ENCODE measurements around the gene TNXB.
"Not testable (repeated sequence)": the region's sequence is repeated elsewhere in the genome, so short reads cannot be mapped to it uniquely, and the experiment has no call there.

The TNXB gene

DNA sequence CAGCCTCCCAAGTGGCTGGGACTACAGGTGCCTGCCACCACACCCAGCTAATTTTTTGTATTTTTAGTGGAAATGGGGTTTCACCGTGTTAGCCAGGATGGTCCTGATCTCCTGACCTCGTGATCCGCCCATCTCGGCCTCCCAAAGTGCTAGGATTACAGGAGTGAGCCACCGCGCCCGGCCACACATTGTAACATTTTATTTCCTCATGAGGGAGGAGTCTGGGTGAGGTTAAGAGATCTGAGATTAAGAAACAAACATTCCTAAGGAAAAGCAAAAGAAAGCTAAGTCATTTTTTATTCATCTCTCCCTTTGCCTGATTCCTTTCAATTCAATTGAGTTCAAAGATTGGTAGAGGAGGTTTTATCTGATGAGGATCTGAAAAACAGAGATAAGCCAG lies 35.1 kb upstream of the TNXB start:
- not testable (repeated sequence) for DNase-seq (ENCODE audit: low read depth in 2 of 2)

DNA sequence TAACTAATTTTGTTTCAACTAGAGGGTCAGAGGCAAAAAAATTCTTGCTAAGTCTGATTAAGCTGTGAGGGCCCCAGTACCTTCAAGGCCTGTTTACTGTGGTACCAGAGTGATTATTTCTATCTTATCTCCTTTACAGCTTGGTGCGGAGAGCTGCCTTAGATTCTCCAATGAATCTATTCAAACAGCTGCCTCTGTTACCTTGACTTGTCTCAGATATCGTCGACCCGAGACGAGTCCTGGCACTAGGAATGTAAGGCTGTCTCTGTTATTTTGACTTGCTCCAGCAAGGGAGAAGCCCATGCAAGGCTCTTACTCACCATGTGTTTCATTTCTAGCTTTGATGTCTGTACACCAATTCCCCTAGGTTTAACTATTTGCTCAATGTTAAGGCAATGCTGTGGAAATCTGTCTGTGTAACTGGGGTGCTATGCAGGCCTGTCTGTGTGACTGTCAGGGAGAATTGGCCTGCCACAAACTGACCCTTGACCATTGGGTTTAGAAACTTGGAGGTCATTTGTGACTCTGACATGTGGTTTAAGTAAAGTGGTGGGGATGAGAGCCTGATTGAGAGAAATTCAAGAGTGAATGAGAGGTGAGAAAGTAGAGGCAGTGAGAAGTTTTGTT lies 31.4 kb upstream of the TNXB start:
- DNase-seq (ENCODE audit: low read depth in 2 of 2), result no peak

- no peak for DNase-seq (ENCODE audit: low read depth in 2 of 2)
Measured at GRCh38 chr6:32139590-32139989, 30.5 kb upstream of the TNXB start.

- no peak for DNase-seq (ENCODE audit: low read depth in 2 of 2)
Measured at GRCh38 chr6:32137454-32137853, 28.3 kb upstream of the TNXB start.

DNA sequence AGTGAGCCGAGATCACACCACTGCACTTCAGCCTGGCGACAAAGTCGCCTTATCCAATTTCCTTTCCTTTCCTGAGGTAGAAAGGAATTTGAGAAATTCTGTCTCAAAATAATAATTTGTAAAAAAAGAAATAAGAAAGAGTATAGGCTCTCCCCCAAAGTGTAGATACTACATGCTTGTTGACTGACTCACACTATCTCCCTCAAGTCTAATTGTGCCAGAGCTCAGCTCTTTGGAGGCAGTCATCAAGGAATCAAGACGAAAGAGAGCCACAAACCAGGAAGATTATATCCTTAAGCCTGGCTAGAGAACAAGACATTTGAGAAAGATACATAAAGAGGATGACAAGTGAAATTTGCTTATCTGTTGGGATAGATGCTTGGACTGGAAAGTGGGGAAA lies 24.6 kb upstream of the TNXB start:
- no peak for DNase-seq (ENCODE audit: low read depth in 2 of 2)

GRCh38 chr6:32132110-32132509 lies 23.0 kb upstream of the TNXB start:
- no peak for DNase-seq (ENCODE audit: low read depth in 2 of 2)

DNA sequence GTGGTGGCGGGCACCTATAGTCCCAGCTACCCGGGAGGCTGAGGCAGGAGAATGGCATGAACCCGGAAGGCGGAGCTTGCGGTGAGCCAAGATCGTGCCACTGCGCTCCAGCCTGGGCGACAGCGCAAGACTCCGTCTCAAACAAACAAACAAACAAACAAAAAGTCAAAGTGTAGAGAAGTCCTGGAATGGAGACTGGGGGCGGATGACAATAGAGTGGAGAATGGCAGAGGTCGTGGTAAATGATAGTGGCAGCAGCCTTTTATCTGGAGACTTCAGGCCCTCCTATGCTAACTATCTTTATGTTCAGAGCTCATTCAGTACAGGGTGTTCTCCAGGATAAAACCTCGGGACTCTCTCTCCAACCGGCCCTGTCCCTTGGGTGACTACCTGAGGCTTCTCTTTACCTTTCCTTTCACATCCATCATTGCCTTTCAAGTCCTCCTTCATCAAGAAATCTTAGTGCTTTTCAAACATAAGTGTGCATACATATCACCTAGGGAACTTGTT lies 22.4 kb upstream of the TNXB start:
- no peak for DNase-seq (ENCODE audit: low read depth in 2 of 2)

GRCh38 chr6:32129297-32130088 lies 20.4 kb upstream of the TNXB start:
- DNase-seq (ENCODE audit: low read depth in 2 of 2), result no peak

GRCh38 chr6:32128751-32129296 lies 19.7 kb upstream of the TNXB start:
- no peak for DNase-seq (ENCODE audit: low read depth in 2 of 2)

GRCh38 chr6:32127717-32128592 lies 18.8 kb upstream of the TNXB start, which contains the start of gene ATF6B:
ATF6B (minus strand) TSS chr6:32128246; CDS start chr6:32128207, 39 bp downstream.
- DNase-seq (ENCODE audit: low read depth in 2 of 2), result peak; percentile 91 to 99

- DNase-seq (ENCODE audit: low read depth in 2 of 2), result no peak
Measured at GRCh38 chr6:32127409-32127716, 18.2 kb upstream of the TNXB start.

GRCh38 chr6:32126880-32127279 lies 17.7 kb upstream of the TNXB start:
- no peak for DNase-seq (ENCODE audit: low read depth in 2 of 2)

DNA sequence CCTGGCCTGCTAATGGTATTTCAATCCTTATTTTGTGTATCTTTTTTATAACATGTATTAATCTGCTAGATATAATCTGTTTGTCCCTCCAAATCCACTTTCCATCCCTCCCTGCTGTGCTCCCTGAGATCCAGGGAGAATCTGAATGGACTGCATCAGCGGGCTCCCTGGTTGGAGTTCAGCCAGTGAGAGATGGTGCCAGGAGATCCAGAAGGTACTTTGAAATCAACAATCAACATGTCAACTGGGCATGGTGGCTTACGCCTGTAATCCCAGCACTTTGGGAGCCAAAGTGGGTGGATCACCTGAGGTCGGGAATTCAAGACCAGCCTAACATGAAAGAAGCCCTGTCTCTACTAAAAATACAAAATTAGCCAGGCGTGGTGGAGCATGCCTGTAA lies 14.5 kb upstream of the TNXB start:
- no peak for DNase-seq (ENCODE audit: low read depth in 2 of 2)

DNA sequence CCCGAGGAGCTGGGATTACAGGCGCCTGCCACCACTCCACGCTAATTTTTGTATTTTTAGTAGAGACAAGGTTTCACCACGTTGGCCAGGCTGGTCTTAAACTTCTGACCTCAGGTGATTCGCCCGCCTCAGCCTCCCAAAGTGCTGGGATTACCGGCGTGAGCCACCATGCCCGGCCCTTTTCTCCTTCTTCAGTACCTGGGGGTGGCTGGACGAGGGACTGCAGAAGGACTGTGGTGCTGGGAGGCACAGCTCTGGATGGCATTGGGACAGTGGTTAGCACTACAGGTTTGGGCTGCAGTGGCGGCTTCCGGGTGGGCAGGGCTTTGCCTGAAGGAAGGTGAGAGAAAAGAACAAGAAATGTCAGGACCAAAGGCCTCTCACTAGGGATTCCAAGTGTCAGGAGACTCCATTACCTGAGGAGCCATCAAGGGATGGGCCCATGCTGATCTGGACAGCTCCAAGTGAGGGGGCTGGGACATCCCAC lies 11.5 kb upstream of the TNXB start:
- DNase-seq (ENCODE audit: low read depth in 2 of 2), result no peak

- peak in 1 of 2 donors; percentile 47 for DNase-seq (ENCODE audit: low read depth in 2 of 2)
Measured at GRCh38 chr6:32118782-32119628, 9.9 kb upstream of the TNXB start.

DNA sequence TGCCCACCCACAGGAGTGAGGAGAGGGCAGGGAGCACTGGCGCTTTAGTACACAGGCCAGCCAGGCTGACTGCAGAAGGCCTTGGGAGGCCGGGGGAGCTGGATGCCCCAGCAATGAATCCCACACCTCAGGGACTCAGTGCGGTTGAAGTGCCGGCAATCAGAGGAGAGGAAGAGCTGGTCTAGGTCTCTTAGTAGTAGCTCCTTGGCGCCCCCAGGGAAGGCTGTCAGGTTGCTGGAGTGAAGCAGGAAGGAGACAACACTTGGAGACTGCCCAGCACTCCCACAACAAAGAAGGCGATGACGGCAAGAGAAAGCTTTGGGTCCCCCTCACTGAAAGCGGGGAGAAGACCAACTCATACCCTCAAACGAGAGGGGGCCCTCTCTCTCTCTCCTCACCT lies 8.3 kb upstream of the TNXB start:
- DNase-seq (ENCODE audit: low read depth in 2 of 2), result no peak

GRCh38 chr6:32116674-32117073 lies 7.5 kb upstream of the TNXB start:
- no peak for DNase-seq (ENCODE audit: low read depth in 2 of 2)

GRCh38 chr6:32115623-32116022 lies 6.5 kb upstream of the TNXB start:
- no peak for DNase-seq (ENCODE audit: low read depth in 2 of 2)

DNA sequence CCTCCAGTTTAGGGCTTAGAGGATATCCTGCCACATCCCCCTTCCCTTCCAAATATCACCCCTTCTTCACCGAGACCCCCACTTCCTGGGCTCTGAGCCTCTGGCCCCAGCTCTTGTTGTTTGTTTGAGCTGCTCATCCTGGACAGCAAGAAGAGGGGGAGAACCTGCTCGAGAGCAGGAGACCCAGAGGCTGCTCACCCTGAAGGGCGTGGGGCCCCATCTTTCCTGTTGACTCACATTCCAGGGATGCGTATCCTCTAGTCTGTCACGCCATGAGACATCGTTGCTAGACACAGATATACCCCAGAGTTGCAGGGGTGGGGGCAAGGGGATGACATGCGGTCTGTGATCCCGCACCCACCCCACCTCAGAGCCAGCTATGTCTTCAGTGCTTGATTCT lies 5.7 kb upstream of the TNXB start:
- no peak for DNase-seq (ENCODE audit: low read depth in 2 of 2)

GRCh38 chr6:32113386-32114352 lies 4.5 kb upstream of the TNXB start:
- no peak for DNase-seq (ENCODE audit: low read depth in 2 of 2)

Data from stimulated activated CD8-positive, alpha-beta memory T cell treated with anti-CD3 and anti-CD28 coated beads, Interleukin-15, amount 100 ng/mL, for 4 hours (primary cell).